ENCODE results near the gene EXOC8.
A peak's percentile ranks its signal among the peaks of the same experiment; 100 is the strongest.

The EXOC8 gene, protein sequence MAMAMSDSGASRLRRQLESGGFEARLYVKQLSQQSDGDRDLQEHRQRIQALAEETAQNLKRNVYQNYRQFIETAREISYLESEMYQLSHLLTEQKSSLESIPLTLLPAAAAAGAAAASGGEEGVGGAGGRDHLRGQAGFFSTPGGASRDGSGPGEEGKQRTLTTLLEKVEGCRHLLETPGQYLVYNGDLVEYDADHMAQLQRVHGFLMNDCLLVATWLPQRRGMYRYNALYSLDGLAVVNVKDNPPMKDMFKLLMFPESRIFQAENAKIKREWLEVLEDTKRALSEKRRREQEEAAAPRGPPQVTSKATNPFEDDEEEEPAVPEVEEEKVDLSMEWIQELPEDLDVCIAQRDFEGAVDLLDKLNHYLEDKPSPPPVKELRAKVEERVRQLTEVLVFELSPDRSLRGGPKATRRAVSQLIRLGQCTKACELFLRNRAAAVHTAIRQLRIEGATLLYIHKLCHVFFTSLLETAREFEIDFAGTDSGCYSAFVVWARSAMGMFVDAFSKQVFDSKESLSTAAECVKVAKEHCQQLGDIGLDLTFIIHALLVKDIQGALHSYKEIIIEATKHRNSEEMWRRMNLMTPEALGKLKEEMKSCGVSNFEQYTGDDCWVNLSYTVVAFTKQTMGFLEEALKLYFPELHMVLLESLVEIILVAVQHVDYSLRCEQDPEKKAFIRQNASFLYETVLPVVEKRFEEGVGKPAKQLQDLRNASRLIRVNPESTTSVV

DNA sequence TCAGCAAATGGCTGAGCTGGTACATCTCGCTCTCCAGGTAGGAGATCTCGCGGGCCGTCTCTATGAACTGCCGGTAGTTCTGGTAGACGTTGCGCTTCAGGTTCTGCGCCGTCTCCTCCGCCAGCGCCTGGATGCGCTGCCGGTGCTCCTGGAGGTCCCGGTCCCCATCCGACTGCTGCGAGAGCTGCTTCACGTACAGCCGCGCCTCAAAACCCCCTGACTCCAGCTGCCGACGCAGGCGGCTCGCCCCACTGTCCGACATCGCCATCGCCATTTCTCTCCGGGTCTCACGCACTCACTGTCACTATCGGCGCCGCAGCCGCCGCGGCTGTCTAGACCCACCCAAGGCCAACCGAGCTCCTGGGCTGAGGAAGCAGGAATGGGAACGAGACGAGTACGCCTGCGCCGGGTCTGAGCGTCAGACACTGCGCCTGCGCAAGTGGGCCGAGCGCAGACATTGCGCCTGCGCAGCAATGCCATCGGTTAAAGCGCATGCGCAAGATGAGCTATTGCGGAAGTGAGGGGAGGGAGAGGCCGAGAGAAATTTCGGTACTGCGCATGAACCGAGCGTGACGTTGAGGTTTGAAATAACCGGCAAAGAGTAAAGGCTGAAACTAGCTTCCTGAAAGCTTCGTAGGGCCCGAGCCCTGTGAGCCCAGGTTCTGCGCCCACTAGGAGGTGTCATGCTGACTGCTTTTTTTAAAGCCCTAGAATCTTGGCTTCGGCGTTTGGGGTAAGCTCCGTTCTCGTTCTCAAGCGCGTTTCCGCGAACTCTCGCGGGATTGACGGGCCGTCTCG is at the start of gene EXOC8:
EXOC8 (minus strand) TSS at position 381 of the 798 bp plus-strand sequence; CDS start at position 274, 107 bp downstream.
- peaks cover 44% of the 10 kb centered on the region for H3K4me1 Mint-ChIP-seq (ENCODE audit: low read depth)
- DNase-seq (ENCODE audit: low spot score): peak; percentile 97
- H3K4me3 Mint-ChIP-seq: peak within 1 kb of the TSS; percentile 100
- peaks cover 43% of the 10 kb centered on the region for H3K36me3 Mint-ChIP-seq (ENCODE audit: low read depth)
- peak within 1 kb of the TSS; percentile 99 for H3K27ac Mint-ChIP-seq
- H3K9me3 Mint-ChIP-seq: no peaks in the 10 kb centered on the region
- H3K27me3 Mint-ChIP-seq (ENCODE audit: low read depth): peaks cover 3% of the 10 kb centered on the region

DNA sequence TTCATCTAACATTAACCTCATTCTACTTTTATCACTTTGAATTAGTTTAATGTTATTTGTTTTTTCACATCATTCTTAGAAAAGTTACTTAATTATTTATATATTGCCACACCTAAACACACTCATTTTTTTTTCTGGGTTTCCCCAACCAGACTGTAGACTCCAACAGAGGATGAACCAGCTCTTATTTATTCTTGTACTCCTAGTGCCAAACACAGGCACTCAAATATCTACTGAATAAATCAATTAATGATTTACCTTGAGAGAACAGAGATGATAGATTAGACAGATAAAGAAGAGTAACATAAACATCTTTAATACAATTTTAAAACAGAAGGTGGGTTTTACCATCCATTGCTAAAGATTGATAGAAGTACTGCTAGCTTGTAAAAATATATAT is 48.8 kb upstream of the EXOC8 start:
- H3K4me3 Mint-ChIP-seq: no peak overlapping the region
- no peak overlapping the region for H3K27ac Mint-ChIP-seq
- peaks cover 14% of the 10 kb centered on the region for H3K36me3 Mint-ChIP-seq (ENCODE audit: low read depth)
- H3K27me3 Mint-ChIP-seq (ENCODE audit: low read depth): no peaks in the 10 kb centered on the region
- no peaks in the 10 kb centered on the region for H3K9me3 Mint-ChIP-seq
- DNase-seq (ENCODE audit: low spot score): no peak
- peaks cover 28% of the 10 kb centered on the region for H3K4me1 Mint-ChIP-seq (ENCODE audit: low read depth)

DNA sequence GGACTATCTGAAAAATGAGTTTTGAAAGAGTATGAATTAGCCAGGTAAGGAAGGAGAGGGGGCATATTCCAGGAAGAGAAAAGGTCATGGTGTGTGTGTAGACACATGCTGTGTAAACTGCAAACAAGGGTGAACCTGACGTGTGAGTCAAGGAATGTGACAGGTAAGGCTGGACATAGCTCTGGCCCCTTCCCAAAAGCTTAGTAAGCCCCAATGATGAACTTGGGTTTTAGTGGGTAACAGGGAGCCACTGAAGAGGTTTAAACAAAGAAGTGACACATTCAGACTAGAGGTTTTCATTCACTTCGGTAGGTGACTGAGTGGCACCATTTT is 47.7 kb upstream of the EXOC8 start:
- no peak for DNase-seq (ENCODE audit: low spot score)
- peaks cover 19% of the 10 kb centered on the region for H3K4me1 Mint-ChIP-seq (ENCODE audit: low read depth)
- no peak overlapping the region for H3K27ac Mint-ChIP-seq
- peaks cover 12% of the 10 kb centered on the region for H3K36me3 Mint-ChIP-seq (ENCODE audit: low read depth)
- no peaks in the 10 kb centered on the region for H3K9me3 Mint-ChIP-seq
- no peaks in the 10 kb centered on the region for H3K27me3 Mint-ChIP-seq (ENCODE audit: low read depth)
- no peak overlapping the region for H3K4me3 Mint-ChIP-seq

DNA sequence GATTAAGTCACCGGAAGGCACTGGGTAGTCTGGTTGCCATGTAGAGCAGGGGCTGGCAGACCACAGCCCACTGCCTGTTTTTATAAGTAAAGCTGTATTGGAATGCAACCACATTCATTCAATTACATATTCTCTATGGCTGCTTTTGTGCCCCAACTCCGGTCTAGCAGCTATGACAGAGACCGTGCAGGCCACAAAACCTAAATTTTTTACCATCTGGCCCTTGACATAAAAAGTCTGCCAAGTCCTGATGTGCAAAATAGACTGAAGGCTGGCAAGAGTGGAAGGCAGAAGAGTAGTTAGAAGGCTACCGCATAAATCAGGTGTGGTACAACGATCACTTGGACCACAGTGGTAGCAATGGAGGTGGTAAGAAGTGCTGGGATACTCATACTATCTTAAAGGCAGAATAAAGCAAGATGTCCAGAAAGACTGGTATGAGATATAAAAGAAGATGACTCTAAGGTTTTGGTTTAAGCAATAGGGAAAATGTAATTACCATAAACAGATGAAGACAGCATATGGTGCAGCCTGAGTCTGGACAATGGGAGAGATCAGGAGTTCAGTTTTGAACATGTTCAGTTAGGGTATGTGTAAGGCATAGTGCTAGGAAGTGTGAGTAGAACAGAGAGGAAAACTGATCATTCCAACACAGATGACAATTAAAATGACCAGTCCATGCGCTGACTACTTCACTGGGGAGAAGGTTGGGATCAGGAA is 47.2 kb upstream of the EXOC8 start:
- Mint-ChIP-seq H3K9me3 (no peaks in the 10 kb centered on the region), H3K4me3 (no peak overlapping the region), H3K27ac (no peak overlapping the region), H3K36me3 (ENCODE audit: low read depth) (peaks cover 10% of the 10 kb centered on the region), H3K4me1 (ENCODE audit: low read depth) (peaks cover 16% of the 10 kb centered on the region), H3K27me3 (ENCODE audit: low read depth) (no peaks in the 10 kb centered on the region)
- DNase-seq (ENCODE audit: low spot score): no peak

DNA sequence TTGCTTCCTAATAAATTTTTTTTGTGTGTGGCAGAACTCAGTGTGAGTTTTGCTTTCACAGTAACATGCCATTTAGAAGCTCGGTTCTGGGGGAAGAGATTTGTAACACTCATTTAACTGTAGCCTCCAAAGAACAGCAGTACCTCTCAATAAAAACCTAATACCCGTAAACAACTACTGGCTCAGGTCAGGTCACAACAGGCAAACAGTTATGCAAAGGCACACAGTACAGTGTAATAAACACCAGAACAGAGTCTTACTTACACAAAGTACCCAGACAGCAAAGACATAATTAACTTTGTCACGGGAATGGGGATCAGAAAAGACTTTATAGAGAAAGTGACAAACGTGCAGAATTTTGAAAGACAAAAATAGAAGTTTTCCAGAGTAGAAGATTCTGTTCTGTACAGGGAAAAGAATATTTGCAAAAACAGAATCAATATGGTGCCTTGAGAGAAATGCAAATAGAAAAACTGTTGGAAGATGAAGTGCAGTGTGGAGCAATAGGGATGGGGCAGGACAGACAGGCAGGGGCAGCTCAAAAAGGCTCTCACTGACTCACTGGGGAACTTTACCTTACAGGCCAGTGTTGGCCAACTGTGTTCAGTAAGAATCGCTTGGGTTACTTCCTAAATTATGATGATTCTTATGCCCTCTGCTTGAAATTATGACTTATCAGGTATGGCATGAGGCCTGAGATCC is 45.7 kb upstream of the EXOC8 start:
- Mint-ChIP-seq H3K27ac (no peak overlapping the region), H3K4me1 (ENCODE audit: low read depth) (peaks cover 15% of the 10 kb centered on the region), H3K36me3 (ENCODE audit: low read depth) (peaks cover 8% of the 10 kb centered on the region), H3K4me3 (no peak overlapping the region), H3K9me3 (no peaks in the 10 kb centered on the region), H3K27me3 (ENCODE audit: low read depth) (no peaks in the 10 kb centered on the region)
- no peak for DNase-seq (ENCODE audit: low spot score)

DNA sequence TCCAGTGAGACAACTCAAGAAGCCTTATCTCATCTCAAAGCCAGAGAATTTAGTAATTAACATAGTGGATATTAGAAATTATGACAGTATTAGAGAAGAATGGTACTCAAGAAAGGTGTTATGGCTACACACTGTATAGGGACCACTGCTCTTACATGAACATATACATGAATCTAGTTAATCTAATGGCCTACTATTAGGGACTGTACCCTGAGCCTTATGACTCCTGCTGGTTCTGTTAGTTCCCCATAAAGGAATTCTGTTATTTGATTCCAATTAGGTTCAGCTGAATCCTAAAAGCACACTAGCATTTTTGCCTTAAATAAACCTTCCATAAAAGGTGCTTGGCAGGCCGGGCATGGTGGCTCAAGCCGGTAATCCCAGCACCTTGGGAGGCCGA is 44.8 kb upstream of the EXOC8 start:
- H3K9me3 Mint-ChIP-seq: no peaks in the 10 kb centered on the region
- peaks cover 15% of the 10 kb centered on the region for H3K4me1 Mint-ChIP-seq (ENCODE audit: low read depth)
- no peaks in the 10 kb centered on the region for H3K27me3 Mint-ChIP-seq (ENCODE audit: low read depth)
- no peak overlapping the region for H3K27ac Mint-ChIP-seq
- no peak overlapping the region for H3K4me3 Mint-ChIP-seq
- peaks cover 3% of the 10 kb centered on the region for H3K36me3 Mint-ChIP-seq (ENCODE audit: low read depth)
- no peak for DNase-seq (ENCODE audit: low spot score)

DNA sequence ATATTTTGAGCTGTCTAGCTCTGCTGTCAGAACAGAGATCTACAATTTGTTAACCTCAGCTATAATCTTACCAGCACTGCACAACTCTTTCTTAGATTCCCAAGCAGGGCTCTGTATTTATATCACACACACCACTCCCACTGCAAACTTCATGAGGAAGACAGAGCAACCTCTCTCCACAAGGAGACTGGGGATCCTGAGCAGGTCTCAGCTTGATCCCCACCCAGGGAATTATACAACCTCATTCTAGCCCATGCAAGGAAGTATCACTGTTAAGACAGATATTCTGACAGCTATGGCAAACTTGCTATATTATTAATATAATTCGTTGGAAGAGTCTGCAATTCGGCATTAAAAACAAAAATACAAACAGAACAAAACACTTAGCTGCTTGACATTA is 44.1 kb upstream of the EXOC8 start:
- Mint-ChIP-seq H3K4me3 (no peak overlapping the region), H3K27me3 (ENCODE audit: low read depth) (no peaks in the 10 kb centered on the region), H3K4me1 (ENCODE audit: low read depth) (peaks cover 22% of the 10 kb centered on the region), H3K27ac (no peak overlapping the region), H3K36me3 (ENCODE audit: low read depth) (peaks cover 3% of the 10 kb centered on the region), H3K9me3 (no peaks in the 10 kb centered on the region)
- DNase-seq (ENCODE audit: low spot score): no peak

DNA sequence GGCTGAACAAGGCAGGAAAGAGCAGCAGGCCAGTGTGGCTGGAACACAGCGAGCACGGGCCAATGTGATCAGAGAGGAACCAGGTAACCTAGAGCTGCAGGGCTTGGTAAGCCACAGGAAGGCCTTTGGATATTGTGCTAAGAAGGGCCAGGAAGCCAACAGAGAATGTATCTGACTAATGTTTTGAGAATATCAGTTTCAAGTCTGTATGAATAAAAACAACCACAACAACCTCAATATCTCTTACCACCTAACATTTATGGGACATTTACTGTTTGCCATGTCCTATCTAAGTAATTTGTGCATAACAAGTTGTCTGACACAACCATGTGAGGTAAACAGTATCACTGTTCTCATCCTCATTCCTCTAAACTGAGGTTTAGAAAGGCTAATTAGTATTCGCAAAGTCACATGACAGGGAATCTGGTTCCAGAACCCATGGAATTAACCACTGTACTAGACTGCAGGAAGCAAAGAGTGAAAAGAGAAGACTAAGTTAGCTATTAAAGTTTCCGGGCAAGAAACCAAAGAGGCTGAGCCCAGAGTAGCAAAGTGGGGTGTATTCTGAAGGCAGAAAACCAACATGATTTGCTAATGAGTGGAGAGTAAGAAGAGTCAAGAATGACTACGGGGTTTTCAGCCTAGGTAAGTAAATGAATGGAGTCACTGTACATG is 39.4 kb upstream of the EXOC8 start:
- Mint-ChIP-seq H3K4me1 (ENCODE audit: low read depth) (peaks cover 28% of the 10 kb centered on the region), H3K9me3 (no peaks in the 10 kb centered on the region), H3K27ac (peak overlapping the region; percentile 71), H3K36me3 (ENCODE audit: low read depth) (peaks cover 8% of the 10 kb centered on the region), H3K27me3 (ENCODE audit: low read depth) (no peaks in the 10 kb centered on the region), H3K4me3 (peak overlapping the region; percentile 45)
- DNase-seq (ENCODE audit: low spot score): peak; percentile 28

DNA sequence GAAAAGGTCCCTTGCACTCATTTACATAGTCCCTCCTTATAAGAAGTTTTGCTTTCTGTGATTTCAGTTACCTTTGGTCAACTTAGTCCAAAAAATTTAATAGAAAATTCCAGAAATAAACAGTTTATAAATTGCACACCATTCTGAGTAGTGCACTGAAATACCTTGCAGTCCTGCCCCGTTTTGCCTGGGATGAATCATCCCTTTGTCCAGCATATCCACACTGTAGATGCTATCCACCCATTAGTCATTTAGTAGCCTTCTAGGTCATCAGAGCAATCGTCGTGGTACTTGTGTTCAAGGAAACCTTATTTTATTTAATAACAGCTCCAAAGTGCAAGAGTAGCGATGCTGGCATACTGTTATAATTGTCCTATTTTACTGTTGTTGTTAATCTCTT is 38.4 kb upstream of the EXOC8 start:
- Mint-ChIP-seq H3K27ac (no peak overlapping the region), H3K9me3 (no peaks in the 10 kb centered on the region), H3K4me1 (ENCODE audit: low read depth) (peaks cover 28% of the 10 kb centered on the region), H3K27me3 (ENCODE audit: low read depth) (no peaks in the 10 kb centered on the region), H3K36me3 (ENCODE audit: low read depth) (peaks cover 13% of the 10 kb centered on the region), H3K4me3 (no peak overlapping the region)
- no peak for DNase-seq (ENCODE audit: low spot score)

DNA sequence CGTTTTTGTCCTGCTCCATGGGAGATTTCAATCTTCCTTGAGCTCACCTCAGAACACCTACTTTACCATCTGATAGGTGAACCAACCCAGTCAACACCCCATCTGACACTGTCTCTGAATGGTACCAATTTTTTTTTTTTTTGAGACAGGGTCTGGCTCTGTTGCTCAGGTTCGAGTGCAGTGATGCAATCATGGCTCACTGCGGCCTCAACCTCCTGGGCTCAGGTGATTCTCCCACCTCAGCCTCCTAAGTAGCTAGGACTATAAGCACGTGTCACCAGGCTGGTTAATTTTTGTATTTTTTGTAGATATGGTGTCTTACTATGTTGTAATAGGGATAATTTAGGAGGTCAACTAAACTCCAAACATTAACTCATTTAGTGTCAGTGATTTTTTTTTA is 36.7 kb upstream of the EXOC8 start:
- no peak for DNase-seq (ENCODE audit: low spot score)
- Mint-ChIP-seq H3K4me3 (no peak overlapping the region), H3K36me3 (ENCODE audit: low read depth) (peaks cover 17% of the 10 kb centered on the region), H3K4me1 (ENCODE audit: low read depth) (peaks cover 24% of the 10 kb centered on the region), H3K27ac (no peak overlapping the region), H3K9me3 (no peaks in the 10 kb centered on the region), H3K27me3 (ENCODE audit: low read depth) (no peaks in the 10 kb centered on the region)

DNA sequence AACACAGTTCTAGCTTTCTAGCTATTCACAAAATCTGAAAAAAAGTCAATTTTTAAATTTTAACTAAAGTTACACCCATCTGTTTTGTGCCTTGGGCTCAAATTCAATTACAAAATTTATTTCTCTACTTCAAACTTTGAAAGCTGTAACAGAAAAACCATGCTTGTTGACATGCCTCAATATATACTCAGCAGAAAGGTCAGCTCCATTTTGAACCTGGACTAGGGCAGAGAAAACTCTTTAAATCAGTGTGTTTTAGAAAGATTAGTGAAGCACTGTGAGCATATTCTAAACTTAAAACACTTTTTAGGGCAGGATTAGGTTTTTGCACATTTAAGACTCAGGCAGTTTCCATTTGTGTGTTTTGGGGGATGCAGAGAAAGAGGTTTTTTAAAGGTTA is 34.8 kb upstream of the EXOC8 start:
- no peak overlapping the region for H3K4me3 Mint-ChIP-seq
- H3K9me3 Mint-ChIP-seq: no peaks in the 10 kb centered on the region
- no peaks in the 10 kb centered on the region for H3K27me3 Mint-ChIP-seq (ENCODE audit: low read depth)
- H3K36me3 Mint-ChIP-seq (ENCODE audit: low read depth): peaks cover 22% of the 10 kb centered on the region
- H3K4me1 Mint-ChIP-seq (ENCODE audit: low read depth): peaks cover 14% of the 10 kb centered on the region
- no peak for DNase-seq (ENCODE audit: low spot score)
- no peak overlapping the region for H3K27ac Mint-ChIP-seq

DNA sequence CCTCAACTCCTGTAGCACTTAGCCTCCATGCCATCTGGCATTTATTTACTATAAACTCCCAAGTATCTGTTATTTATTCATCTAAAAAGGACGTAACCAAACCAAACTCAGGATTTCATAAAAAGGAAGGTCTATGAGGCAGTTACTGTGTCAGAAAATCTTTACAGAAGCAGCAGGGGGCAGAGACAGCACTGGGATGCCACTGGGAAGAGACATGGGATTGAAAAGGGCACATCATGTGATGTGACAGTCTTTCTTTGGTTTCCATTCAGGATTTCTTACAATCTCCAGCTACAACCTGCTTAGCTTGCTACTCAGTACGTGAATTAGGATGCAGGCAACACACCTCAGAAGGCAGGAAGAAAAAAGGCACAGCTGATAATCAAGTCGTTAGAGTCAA is 31.6 kb upstream of the EXOC8 start:
- Mint-ChIP-seq H3K4me3 (no peak overlapping the region), H3K27ac (no peak overlapping the region), H3K36me3 (ENCODE audit: low read depth) (peaks cover 38% of the 10 kb centered on the region), H3K27me3 (ENCODE audit: low read depth) (no peaks in the 10 kb centered on the region), H3K4me1 (ENCODE audit: low read depth) (peaks cover 4% of the 10 kb centered on the region), H3K9me3 (no peaks in the 10 kb centered on the region)
- no peak for DNase-seq (ENCODE audit: low spot score)

DNA sequence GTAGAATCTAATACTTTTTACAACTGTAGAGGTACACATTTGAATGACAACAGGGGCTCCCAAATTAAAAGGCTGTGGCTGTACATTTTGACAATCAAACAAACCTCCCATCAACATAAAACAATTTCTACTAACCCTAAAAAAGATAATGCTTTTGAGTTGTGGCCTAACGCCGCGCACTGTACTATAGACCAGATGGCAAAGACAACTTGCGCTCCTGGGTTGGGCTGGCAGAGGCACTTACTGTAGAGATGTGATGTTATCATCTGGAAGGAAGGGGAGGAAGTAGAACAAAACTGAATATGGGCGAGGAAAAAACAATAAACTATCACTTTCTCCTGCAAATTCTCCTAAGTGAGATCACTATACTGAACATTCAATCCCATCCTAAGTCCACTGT is 26.5 kb upstream of the EXOC8 start:
- no peak overlapping the region for H3K27ac Mint-ChIP-seq

More for the DNA sequence above, 26.5 kb upstream of the EXOC8 start:
- DNase-seq (ENCODE audit: low spot score): no peak
- peaks cover 39% of the 10 kb centered on the region for H3K36me3 Mint-ChIP-seq (ENCODE audit: low read depth)
- H3K4me1 Mint-ChIP-seq (ENCODE audit: low read depth): peaks cover 5% of the 10 kb centered on the region
- H3K9me3 Mint-ChIP-seq: no peaks in the 10 kb centered on the region
- H3K27me3 Mint-ChIP-seq (ENCODE audit: low read depth): no peaks in the 10 kb centered on the region
- H3K4me3 Mint-ChIP-seq: no peak overlapping the region
